ENCODE measurements around the gene MYCBP2. TPM values are rescaled to one million over a fixed set of nuclear protein-coding genes. Genes with fewer than 3 reads are reported as not detected.

MYCBP2 gene
- total and polyA plus RNA-seq, 4 donors, result 23.2 to 130 (median 57.9) TPM

DNA sequence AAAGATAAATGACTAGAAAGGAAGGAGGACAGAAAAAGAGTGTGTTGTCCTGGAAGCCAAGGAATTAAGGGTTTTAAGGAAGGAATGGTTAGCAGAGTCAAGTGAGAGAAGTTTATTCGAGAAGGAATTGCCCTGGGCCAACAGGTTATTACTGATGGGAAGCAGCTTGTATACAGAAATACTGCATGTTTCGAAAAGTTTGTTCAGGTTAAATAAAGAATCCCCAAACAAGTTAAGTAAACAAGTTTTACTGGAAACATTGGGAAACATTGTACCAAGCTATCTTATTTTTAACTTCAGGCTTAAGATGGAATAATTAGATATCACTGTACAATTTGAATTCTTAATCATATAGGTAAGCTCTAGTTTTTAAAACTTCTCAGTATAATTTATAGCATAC is 271.7 kb downstream of the MYCBP2 start:
- Histone ChIP-seq H3K27ac (ENCODE audit: low read depth in 1 of 2, low read length in 1 of 2) (no peak overlapping the region), H3K4me3 (no peak overlapping the region), H3K27me3 (ENCODE audit: control insufficient read depth in 3 of 3, insufficient read depth in 3 of 3, low read length in 2 of 3) (no peaks in the 10 kb centered on the region), H3K9ac (ENCODE audit: insufficient read depth in 1 of 2, low read length in 2 of 2) (no peak overlapping the region), H3K36me3 (ENCODE audit: control insufficient read depth in 4 of 4, insufficient read depth in 4 of 4, low read length in 4 of 4) (peaks cover 17 to 43% (median 31%) of the 10 kb centered on the region in 4 donors), H3K4me1 (ENCODE audit: control insufficient read depth in 5 of 5, insufficient read depth in 5 of 5, low read length in 5 of 5) (no peaks in the 10 kb centered on the region), H3K9me3 (ENCODE audit: control insufficient read depth in 4 of 4, insufficient read depth in 3 of 4, low read length in 3 of 4) (no peaks in the 10 kb centered on the region)
- no peak for DNase-seq
- TF ChIP-seq, protein P1, sequence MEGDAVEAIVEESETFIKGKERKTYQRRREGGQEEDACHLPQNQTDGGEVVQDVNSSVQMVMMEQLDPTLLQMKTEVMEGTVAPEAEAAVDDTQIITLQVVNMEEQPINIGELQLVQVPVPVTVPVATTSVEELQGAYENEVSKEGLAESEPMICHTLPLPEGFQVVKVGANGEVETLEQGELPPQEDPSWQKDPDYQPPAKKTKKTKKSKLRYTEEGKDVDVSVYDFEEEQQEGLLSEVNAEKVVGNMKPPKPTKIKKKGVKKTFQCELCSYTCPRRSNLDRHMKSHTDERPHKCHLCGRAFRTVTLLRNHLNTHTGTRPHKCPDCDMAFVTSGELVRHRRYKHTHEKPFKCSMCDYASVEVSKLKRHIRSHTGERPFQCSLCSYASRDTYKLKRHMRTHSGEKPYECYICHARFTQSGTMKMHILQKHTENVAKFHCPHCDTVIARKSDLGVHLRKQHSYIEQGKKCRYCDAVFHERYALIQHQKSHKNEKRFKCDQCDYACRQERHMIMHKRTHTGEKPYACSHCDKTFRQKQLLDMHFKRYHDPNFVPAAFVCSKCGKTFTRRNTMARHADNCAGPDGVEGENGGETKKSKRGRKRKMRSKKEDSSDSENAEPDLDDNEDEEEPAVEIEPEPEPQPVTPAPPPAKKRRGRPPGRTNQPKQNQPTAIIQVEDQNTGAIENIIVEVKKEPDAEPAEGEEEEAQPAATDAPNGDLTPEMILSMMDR (IDR thresholded peaks at IDR 0.05; ENCODE audit: control extremely low read depth, extremely low read depth), result no peak
- WGBS, 2 donors, result 70 to 88% methylated on average over 2 of the region's 2 CpGs
- ATAC-seq (ENCODE audit: insufficient read depth, low FRiP score), result no peak

DNA sequence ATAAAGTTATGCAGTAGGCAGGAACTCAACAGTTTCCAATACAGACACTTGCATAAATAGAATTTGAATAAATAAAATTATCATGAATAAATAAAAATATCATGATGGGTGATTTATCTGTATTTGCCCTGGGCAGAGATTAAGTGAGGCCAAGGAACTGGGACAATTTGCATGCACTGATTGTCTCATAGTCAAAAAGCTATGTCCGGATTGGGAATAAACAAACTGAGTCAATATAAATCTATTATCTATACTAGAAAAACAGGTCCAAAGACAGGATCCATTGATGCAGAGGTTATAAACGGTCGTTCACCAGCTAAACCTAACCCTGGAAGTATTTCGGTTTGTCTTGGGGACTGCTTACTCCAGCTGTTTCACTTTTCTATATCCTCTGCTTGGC is 273.7 kb downstream of the MYCBP2 start:
- H3K27me3 ChIP-seq (ENCODE audit: control insufficient read depth in 3 of 3, insufficient read depth in 3 of 3, low read length in 2 of 3), result no peaks in the 10 kb centered on the region
- no peaks in the 10 kb centered on the region for H3K9me3 ChIP-seq (ENCODE audit: control insufficient read depth in 4 of 4, insufficient read depth in 3 of 4, low read length in 3 of 4)
- H3K4me1 ChIP-seq (ENCODE audit: control insufficient read depth in 5 of 5, insufficient read depth in 5 of 5, low read length in 5 of 5), result no peaks in the 10 kb centered on the region
- no peak overlapping the region for H3K4me3 ChIP-seq
- ATAC-seq (ENCODE audit: insufficient read depth, low FRiP score) (no peak), DNase-seq (no peak)
- H3K9ac ChIP-seq (ENCODE audit: insufficient read depth in 1 of 2, low read length in 2 of 2), result no peak overlapping the region
- 90 to 93% methylated on average over 4 of the region's 4 CpGs for WGBS, 2 donors
- peaks cover 17 to 52% (median 37%) of the 10 kb centered on the region in 4 donors for H3K36me3 ChIP-seq (ENCODE audit: control insufficient read depth in 4 of 4, insufficient read depth in 4 of 4, low read length in 4 of 4)
- no peak overlapping the region for H3K27ac ChIP-seq (ENCODE audit: low read depth in 1 of 2, low read length in 1 of 2)
- TF ChIP-seq, protein P1 (IDR thresholded peaks at IDR 0.05; ENCODE audit: control extremely low read depth, extremely low read depth), result no peak

DNA sequence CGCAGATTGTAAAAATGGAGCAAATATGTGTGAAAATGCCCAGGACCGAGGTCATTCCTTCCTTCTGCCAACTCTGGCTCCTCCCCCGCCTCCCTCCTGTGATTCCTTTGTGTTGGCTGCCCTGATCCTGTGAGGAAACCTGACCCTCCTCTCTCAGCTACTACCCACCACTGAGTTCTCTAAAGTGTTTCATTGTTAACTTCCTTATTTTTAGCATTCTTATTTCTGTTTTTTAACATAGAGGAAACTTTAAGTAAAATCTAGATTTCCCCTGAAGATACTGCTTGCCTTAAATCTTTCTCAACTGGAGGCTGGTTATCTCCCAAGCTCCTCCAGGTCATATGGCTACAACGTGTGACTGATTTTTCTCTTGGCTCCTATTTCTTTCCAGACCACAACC is 278.2 kb downstream of the MYCBP2 start:
- 57 to 67% methylated on average over 4 of the region's 4 CpGs for WGBS, 2 donors
- Histone ChIP-seq H3K9me3 (ENCODE audit: control insufficient read depth in 4 of 4, insufficient read depth in 3 of 4, low read length in 3 of 4) (no peaks in the 10 kb centered on the region), H3K9ac (ENCODE audit: insufficient read depth in 1 of 2, low read length in 2 of 2) (no peak overlapping the region), H3K4me1 (ENCODE audit: control insufficient read depth in 5 of 5, insufficient read depth in 5 of 5, low read length in 5 of 5) (no peaks in the 10 kb centered on the region), H3K4me3 (no peak overlapping the region), H3K36me3 (ENCODE audit: control insufficient read depth in 4 of 4, insufficient read depth in 4 of 4, low read length in 4 of 4) (peaks cover 13 to 41% (median 25%) of the 10 kb centered on the region in 4 donors), H3K27ac (ENCODE audit: low read depth in 1 of 2, low read length in 1 of 2) (no peak overlapping the region), H3K27me3 (ENCODE audit: control insufficient read depth in 3 of 3, insufficient read depth in 3 of 3, low read length in 2 of 3) (no peaks in the 10 kb centered on the region)
- TF ChIP-seq, protein P1 (IDR thresholded peaks at IDR 0.05; ENCODE audit: control extremely low read depth, extremely low read depth), result no peak
- DNase-seq (no peak), ATAC-seq (ENCODE audit: insufficient read depth, low FRiP score) (no peak)

All from lung (tissue), 12 donors.